GM12872 (cell line): ENCODE results near the gene SV2B.

Experiments
- TF ChIP-seq, protein P1 (sequence below): IDR thresholded peaks from 3 replicates; pipeline ENCODE4 v1.5.1; 2011; ENCODE audit warnings: low read depth, mild to moderate bottlenecking, low read length, moderate library complexity; ENCODE audit not compliant: insufficient read depth

The SV2B gene

DNA sequence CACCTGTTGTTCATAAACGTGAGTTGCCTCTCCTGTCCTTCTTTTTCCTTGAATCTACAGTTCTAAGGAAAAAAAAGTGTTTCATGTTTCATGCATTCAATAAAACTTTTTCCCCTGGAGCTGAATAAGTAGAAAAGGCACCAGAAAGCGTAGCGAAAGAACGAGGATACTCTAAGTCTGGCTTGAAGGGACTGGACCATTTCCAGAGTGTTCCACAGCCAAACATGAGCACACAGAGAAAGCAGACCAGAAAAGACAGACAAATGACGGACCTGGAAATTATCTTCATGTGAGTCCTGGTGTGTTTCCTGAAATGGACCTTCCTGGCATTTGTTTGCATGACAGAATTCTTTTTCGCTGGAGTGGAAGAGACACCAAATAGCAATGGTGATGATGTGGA, 204.7 kb downstream of the SV2B start:
- TF ChIP-seq, protein P1, sequence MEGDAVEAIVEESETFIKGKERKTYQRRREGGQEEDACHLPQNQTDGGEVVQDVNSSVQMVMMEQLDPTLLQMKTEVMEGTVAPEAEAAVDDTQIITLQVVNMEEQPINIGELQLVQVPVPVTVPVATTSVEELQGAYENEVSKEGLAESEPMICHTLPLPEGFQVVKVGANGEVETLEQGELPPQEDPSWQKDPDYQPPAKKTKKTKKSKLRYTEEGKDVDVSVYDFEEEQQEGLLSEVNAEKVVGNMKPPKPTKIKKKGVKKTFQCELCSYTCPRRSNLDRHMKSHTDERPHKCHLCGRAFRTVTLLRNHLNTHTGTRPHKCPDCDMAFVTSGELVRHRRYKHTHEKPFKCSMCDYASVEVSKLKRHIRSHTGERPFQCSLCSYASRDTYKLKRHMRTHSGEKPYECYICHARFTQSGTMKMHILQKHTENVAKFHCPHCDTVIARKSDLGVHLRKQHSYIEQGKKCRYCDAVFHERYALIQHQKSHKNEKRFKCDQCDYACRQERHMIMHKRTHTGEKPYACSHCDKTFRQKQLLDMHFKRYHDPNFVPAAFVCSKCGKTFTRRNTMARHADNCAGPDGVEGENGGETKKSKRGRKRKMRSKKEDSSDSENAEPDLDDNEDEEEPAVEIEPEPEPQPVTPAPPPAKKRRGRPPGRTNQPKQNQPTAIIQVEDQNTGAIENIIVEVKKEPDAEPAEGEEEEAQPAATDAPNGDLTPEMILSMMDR, result no peak

DNA sequence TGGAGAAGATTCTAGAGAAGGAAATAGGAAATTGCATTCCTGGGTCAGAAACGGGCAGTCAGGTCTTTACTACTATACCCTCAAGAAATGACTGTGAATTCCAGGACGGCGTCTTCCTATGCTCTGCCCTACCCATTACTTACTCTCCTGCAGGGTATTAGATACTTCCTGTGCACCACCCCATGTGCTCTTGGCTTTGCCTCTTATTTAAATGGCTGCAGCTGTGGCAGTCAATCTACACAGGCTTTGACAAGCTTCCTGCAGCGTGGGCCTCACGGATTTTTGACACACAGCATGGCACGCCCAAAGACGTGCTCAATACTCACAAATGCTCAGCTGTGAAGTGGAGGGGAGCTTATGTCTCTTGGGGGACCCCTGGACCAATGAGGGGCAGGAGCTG, 206.1 kb downstream of the SV2B start:
- TF ChIP-seq, protein P1, result no peak

DNA sequence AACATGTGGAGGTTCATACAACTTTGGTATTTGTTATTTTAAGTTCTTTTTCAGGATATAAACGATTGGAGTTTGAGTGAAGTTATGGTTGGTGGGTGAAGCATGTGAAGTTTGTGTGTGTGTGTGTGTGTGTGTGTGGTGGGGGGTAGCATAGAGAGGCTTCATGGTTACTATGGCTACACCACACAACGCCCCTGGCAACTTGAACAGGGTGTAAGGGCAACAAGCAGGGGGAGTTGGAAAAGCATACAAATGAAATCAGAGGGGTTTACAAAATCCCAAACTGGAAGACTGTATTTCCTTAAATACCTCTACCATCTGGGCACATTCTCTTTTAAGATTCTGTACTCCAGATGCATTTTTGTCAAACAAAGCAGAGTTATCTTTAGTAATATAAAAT, 207.5 kb downstream of the SV2B start:
- TF ChIP-seq, protein P1, result no peak

DNA sequence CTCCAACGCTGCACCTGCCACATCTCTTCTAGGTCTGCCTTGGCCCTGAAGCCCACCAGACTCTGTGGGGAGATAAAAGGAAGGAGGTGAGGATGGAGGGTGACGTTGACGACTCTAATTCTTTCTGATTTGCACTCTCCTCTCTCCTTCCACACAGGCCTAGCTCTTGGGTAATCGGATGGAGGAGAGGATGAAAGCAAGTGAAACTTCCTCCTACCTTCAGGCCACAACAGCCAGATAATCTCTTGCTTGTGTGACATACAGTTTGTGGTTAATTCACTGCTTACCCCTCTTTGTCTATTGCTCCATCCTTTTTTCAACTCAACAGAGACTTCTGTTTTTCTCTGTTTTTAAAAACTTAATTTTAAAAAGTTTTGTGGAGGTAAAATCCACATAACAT, 208.1 kb downstream of the SV2B start:
- TF ChIP-seq, protein P1, result no peak

DNA sequence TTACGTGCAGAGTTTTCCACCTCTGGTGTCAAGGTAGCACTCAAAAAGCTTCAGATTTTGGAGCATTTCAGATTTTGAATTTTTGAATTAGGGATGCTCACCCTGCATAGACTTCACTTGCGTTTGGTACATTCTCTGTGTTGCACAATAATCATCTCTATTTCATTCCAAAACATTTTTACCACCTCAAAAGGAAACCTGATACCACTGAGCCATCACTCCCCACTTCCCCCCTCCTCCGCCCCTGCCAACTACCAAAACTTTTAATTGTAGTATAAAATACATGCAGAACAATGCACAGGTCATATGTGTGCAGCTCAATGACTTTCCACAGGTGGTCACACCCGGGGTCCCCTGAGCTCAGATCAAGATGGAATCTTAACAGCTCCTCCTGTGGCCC, 208.8 kb downstream of the SV2B start:
- TF ChIP-seq, protein P1, result no peak

DNA sequence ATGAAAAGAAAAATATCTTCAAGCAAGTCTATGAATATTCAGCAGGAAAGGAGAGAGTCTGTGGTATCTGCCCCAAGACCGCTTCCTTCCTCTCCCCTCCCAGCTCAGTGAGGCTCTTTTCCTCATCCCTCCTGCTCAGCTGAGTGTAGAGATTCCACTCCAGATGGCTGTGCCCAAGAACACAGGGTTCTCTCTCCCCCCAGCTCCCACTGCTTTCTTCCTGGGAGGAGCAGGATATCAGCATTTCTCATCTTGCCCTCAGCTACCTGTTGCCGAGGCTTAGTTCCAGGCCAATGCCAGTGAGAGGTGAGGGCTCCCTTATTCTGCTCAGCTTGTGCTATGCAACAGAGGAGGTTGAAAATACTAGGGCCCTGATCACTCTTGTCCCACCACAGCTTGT, 211.9 kb downstream of the SV2B start:
- TF ChIP-seq, protein P1, result no peak

DNA sequence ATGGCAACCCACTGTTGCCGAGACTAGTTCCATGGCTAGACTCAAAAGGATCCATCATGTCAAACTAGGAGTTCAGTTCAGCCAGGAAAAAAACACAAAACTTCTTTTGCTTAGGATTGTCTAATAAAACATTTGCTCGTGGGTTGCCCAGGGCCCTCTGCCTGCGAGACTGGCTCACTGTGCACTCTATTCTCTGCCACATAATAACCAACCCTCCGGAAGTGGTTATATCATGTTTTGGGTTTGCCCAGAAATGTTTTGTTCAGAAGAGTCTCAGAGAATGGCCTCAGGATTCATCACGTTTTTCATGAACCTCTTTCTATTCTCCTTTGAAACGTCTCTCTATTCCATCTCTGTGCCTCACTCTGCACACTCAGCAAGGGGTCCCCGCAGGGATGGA, 216.1 kb downstream of the SV2B start:
- TF ChIP-seq, protein P1, result no peak

DNA sequence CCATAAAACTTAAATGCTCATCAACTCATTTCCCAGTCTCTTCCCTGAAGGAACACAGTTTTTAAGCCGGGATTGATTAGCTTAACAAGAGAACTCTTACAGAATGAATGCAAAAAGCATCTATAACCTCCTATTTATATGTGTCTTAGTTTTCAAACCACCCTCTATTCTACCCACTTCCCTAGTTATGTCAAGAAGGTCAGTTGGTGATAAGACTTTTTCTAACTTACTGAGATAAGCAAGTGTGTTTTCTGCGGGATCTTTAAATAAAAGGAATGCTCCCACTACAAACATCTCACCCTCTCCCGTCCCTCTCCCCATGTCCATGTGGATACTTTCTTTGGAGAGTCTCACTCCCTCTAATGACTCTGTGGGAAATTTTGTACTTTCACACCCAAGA, 218.5 kb downstream of the SV2B start:
- TF ChIP-seq, protein P1, result no peak
